WTC11 (cell line): ENCODE data around the gene BICDL2. TPM values are rescaled to one million over a fixed set of nuclear protein-coding genes. Genes with fewer than 3 reads are reported as not detected.

Source experiments
- ATAC-seq: fragments of 200-7000 bp; cut with Tn5 transposase; 2 replicates; pipeline ENCODE4 v1.10.0; 2021; ENCODE audit warnings: mild to moderate bottlenecking, moderate library complexity
- CTCF ChIA-PET: fragments of 300-600 bp; sonication (Branson Sonifier 250); formaldehyde crosslinking; loops from one replicate; lab custom pipeline; 2021; ENCODE audit warnings: antibody characterized with exemption; lab: Charles Lee
- POLR2A ChIA-PET: fragments of 350-600 bp; sonication (Branson Sonifier 250); formaldehyde crosslinking; loops from one replicate; lab custom pipeline; 2021; ENCODE audit warnings: antibody characterized with exemption; lab: Charles Lee
- DNase-seq: peaks from one replicate; pipeline ENCODE4 v3.0.0; 2021; ENCODE audit warnings: low spot score
- H3K27ac Mint-ChIP-seq: 2 replicates; pipeline ENCODE4 v1.8.0; 2021; ENCODE audit warnings: mixed read lengths
- H3K27me3 Mint-ChIP-seq: 2 replicates; pipeline ENCODE4 v1.8.0; 2021; ENCODE audit warnings: low read depth, mild to moderate bottlenecking, moderate library complexity, mixed read lengths
- H3K36me3 Mint-ChIP-seq: 2 replicates; pipeline ENCODE4 v1.8.0; 2021; ENCODE audit warnings: mixed read lengths
- H3K4me1 Mint-ChIP-seq: 2 replicates; pipeline ENCODE4 v1.8.0; 2022; ENCODE audit warnings: mixed read lengths
- H3K4me3 Mint-ChIP-seq: 2 replicates; pipeline ENCODE4 v1.8.0; 2021; ENCODE audit warnings: mild to moderate bottlenecking, moderate library complexity, mixed read lengths
- H3K9me3 Mint-ChIP-seq: 2 replicates; pipeline ENCODE4 v1.8.0; 2021; ENCODE audit warnings: mixed read lengths
- AFF4 ChIP-seq: sonication (generic); formaldehyde crosslinking; IDR thresholded peaks from 2 replicates; pipeline ENCODE4 v1.8.1; 2023; ENCODE audit warnings: mild to moderate bottlenecking, missing genetic modification reagents, borderline replicate concordance
- CREB1 ChIP-seq: sonication (generic); formaldehyde crosslinking; IDR thresholded peaks from 2 replicates; pipeline ENCODE4 v1.8.0; 2023; ENCODE audit warnings: mild to moderate bottlenecking, missing genetic modification reagents
- FOXJ3 ChIP-seq: sonication (generic); formaldehyde crosslinking; IDR thresholded peaks from 2 replicates; pipeline ENCODE4 v1.9.0; 2021; ENCODE audit warnings: missing genetic modification reagents, mild to moderate bottlenecking, borderline replicate concordance
- GABPB1 ChIP-seq: sonication (generic); formaldehyde crosslinking; IDR thresholded peaks from 2 replicates; pipeline ENCODE4 v1.8.1; 2023; ENCODE audit warnings: mild to moderate bottlenecking, missing genetic modification reagents
- HMGXB4 ChIP-seq: sonication (generic); formaldehyde crosslinking; IDR thresholded peaks from 2 replicates; pipeline ENCODE4 v1.8.1; 2023; ENCODE audit warnings: mild to moderate bottlenecking, moderate library complexity, missing genetic modification reagents
- JAZF1 ChIP-seq: fragments of 250-450 bp; sonication (Bioruptor Pico); IDR thresholded peaks from 2 replicates; pipeline ENCODE4 v1.9.0; 2021; ENCODE audit warnings: moderate library complexity, mild to moderate bottlenecking, inconsistent platforms
- MXD4 ChIP-seq: fragments of 250-450 bp; sonication (Bioruptor Pico); IDR thresholded peaks from 2 replicates; pipeline ENCODE4 v1.8.0; 2021; ENCODE audit warnings: mild to moderate bottlenecking, moderate library complexity, borderline replicate concordance
- MYBL2 ChIP-seq: sonication (generic); formaldehyde crosslinking; IDR thresholded peaks from 2 replicates; pipeline ENCODE4 v1.8.1; 2023; ENCODE audit warnings: mild to moderate bottlenecking, moderate library complexity, missing genetic modification reagents
- PREB ChIP-seq: sonication (generic); formaldehyde crosslinking; IDR thresholded peaks from 2 replicates; pipeline ENCODE4 v1.8.1; 2022; ENCODE audit warnings: mild to moderate bottlenecking, missing genetic modification reagents, moderate library complexity, borderline replicate concordance
- RORB ChIP-seq: fragments of 250-450 bp; sonication (Bioruptor Pico); IDR thresholded peaks from 2 replicates; pipeline ENCODE4 v1.9.0; 2021; ENCODE audit warnings: mild to moderate bottlenecking
- SOX15 ChIP-seq: fragments of 250-450 bp; sonication (Bioruptor Pico); IDR thresholded peaks from 2 replicates; pipeline ENCODE4 v1.9.0; 2021; ENCODE audit warnings: mild to moderate bottlenecking
- TEAD1 ChIP-seq: sonication (generic); formaldehyde crosslinking; IDR thresholded peaks from 2 replicates; pipeline ENCODE4 v1.8.0; 2022; ENCODE audit warnings: mild to moderate bottlenecking, missing genetic modification reagents
- TP53 ChIP-seq: sonication (generic); formaldehyde crosslinking; IDR thresholded peaks from 2 replicates; pipeline ENCODE4 v1.8.1; 2023; ENCODE audit warnings: mild to moderate bottlenecking, missing genetic modification reagents
- USF2 ChIP-seq: sonication (generic); formaldehyde crosslinking; IDR thresholded peaks from 2 replicates; pipeline ENCODE4 v1.8.1; 2023; ENCODE audit warnings: mild to moderate bottlenecking, missing genetic modification reagents, moderate library complexity
- ZNF138 ChIP-seq: sonication (generic); formaldehyde crosslinking; conservative IDR thresholded peaks from 2 replicates; pipeline ENCODE4 v1.8.1; 2022; ENCODE audit warnings: mild to moderate bottlenecking, moderate library complexity, missing genetic modification reagents
- ZNF263 ChIP-seq: sonication (generic); formaldehyde crosslinking; IDR thresholded peaks from 2 replicates; pipeline ENCODE4 v1.8.1; 2022; ENCODE audit warnings: low read depth, mild to moderate bottlenecking, moderate library complexity, missing genetic modification reagents
- ZNF425 ChIP-seq: fragments of 250-450 bp; sonication (Bioruptor Pico); conservative IDR thresholded peaks from 2 replicates; pipeline ENCODE4 v1.9.0; 2021; ENCODE audit warnings: mild to moderate bottlenecking
- ZNF512 ChIP-seq: sonication (generic); formaldehyde crosslinking; IDR thresholded peaks from 2 replicates; pipeline ENCODE4 v1.8.1; 2022; ENCODE audit warnings: missing genetic modification reagents, borderline replicate concordance
- total RNA-seq: library from RNA; stranded (reverse); gene quantifications from 3 replicates; pipeline ENCODE4 v1.2.3, GENCODE V29; 2021

Gene BICDL2
- total RNA-seq, 1 experiment from 2014 or later = 28.2 TPM

GRCh38 chr16:3044708-3045107 lies 8.0 kb upstream of the BICDL2 start (continued):
- TF ChIP-seq AFF4 (CRISPR knock-in tag) (no peak), RORB (CRISPR knock-in tag) (no peak), GABPB1 (CRISPR knock-in tag) (no peak), ZNF425 (CRISPR knock-in tag) (no peak)
- TF ChIP-seq, all 79 proteins: peak for 0

- H3K9me3 Mint-ChIP-seq = no peaks in the 10 kb centered on the region
- no peak for DNase-seq
- no peak overlapping the region for H3K27ac Mint-ChIP-seq
- POLR2A ChIA-PET = interaction anchor here (0.6 kb wide), 1 partner anchor 240 kb away, joined by 6 read pairs; no protein-coding TSS in a partner anchor
- peaks cover 21% of the 10 kb centered on the region for H3K4me1 Mint-ChIP-seq
- H3K36me3 Mint-ChIP-seq = no peaks in the 10 kb centered on the region
- ATAC-seq = no peak
- peak; percentile 79 for TF ChIP-seq GABPB1 (CRISPR knock-in tag)
- no peak for TF ChIP-seq USF2
- no peak overlapping the region for H3K4me3 Mint-ChIP-seq
- CTCF ChIA-PET = interaction anchor here (0.6 to 11.1 kb wide), 7 partner anchors 11 to 108 kb away, joined by 3 to 152 read pairs (median 4); partner anchors contain the start of gene ZSCAN10
- peaks cover 9% of the 10 kb centered on the region for H3K27me3 Mint-ChIP-seq
These were observed 5.6 kb upstream of the BICDL2 start for GRCh38 chr16:3042376-3042775.

GRCh38 chr16:3038896-3039295 lies 2.2 kb upstream of the BICDL2 start:
- no peak for DNase-seq
- Mint-ChIP-seq H3K27me3 (peaks cover 3% of the 10 kb centered on the region; the same call in 1 of the 2 replicates), H3K9me3 (no peaks in the 10 kb centered on the region), H3K4me3 (no peak overlapping the region), H3K27ac (no peak overlapping the region), H3K4me1 (peaks cover 23% of the 10 kb centered on the region), H3K36me3 (no peaks in the 10 kb centered on the region)
- CTCF ChIA-PET = interaction anchor here (0.6 to 11.1 kb wide), 10 partner anchors 8 to 123 kb away, joined by 3 to 152 read pairs (median 4); partner anchors contain the start of gene TNFRSF12A
- ATAC-seq = no peak
- POLR2A ChIA-PET = interaction anchor here (0.7 to 1.6 kb wide), 5 partner anchors 9 to 64 kb away, joined by 4 to 6 read pairs (median 4); no protein-coding TSS in a partner anchor
- TF ChIP-seq FOXJ3 (no peak), CREB1 (CRISPR knock-in tag) (no peak), ZNF425 (CRISPR knock-in tag) (no peak), ZNF138 (no peak), HMGXB4 (CRISPR knock-in tag) (no peak), ZNF512 (CRISPR knock-in tag) (no peak), SOX15 (no peak), JAZF1 (CRISPR knock-in tag) (no peak), MXD4 (CRISPR knock-in tag) (no peak), TP53 (CRISPR knock-in tag) (no peak), MYBL2 (CRISPR knock-in tag) (no peak), TEAD1 (no peak), PREB (CRISPR knock-in tag) (no peak), ZNF263 (no peak)
